ENCODE results near the gene ISLR. TPM values are rescaled to one million over a fixed set of nuclear protein-coding genes. Genes with fewer than 3 reads are reported as not detected.

The ISLR gene
- total RNA-seq, 1 experiment from 2014 or later = not detected

DNA sequence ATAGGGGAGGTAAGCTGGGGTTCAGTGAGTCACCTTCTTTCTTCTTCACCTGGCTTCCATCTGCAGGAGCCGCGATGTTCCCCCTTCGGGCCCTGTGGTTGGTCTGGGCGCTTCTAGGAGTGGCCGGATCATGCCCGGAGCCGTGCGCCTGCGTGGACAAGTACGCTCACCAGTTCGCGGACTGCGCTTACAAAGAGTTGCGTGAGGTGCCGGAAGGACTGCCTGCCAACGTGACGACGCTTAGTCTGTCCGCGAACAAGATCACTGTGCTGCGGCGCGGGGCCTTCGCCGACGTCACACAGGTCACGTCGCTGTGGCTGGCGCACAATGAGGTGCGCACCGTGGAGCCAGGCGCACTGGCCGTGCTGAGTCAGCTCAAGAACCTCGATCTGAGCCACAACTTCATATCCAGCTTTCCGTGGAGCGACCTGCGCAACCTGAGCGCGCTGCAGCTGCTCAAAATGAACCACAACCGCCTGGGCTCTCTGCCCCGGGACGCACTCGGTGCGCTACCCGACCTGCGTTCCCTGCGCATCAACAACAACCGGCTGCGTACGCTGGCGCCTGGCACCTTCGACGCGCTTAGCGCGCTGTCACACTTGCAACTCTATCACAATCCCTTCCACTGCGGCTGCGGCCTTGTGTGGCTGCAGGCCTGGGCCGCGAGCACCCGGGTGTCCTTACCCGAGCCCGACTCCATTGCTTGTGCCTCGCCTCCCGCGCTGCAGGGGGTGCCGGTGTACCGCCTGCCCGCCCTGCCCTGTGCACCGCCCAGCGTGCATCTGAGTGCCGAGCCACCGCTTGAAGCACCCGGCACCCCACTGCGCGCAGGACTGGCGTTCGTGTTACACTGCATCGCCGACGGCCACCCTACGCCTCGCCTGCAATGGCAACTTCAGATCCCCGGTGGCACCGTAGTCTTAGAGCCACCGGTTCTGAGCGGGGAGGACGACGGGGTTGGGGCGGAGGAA lies 40.5 kb upstream of the ISLR start:
- no peak for DNase-seq (ENCODE audit: low read depth in 1 of 2, low spot score in 2 of 2)
- H3K27me3 ChIP-seq (replicated peaks) = peaks cover 70% of the 10 kb centered on the region
- H3K4me1 ChIP-seq (replicated peaks) = peaks cover 18% of the 10 kb centered on the region
- H3K36me3 ChIP-seq = 0 out of 2 replicates have a peak, but pooled peaks cover 3% of the 10 kb centered on the region
- peaks cover 19% of the 10 kb centered on the region for H3K9me3 ChIP-seq (replicated peaks)
- H3K4me3 ChIP-seq = no peak overlapping the region
- no peak overlapping the region for H3K27ac ChIP-seq

DNA sequence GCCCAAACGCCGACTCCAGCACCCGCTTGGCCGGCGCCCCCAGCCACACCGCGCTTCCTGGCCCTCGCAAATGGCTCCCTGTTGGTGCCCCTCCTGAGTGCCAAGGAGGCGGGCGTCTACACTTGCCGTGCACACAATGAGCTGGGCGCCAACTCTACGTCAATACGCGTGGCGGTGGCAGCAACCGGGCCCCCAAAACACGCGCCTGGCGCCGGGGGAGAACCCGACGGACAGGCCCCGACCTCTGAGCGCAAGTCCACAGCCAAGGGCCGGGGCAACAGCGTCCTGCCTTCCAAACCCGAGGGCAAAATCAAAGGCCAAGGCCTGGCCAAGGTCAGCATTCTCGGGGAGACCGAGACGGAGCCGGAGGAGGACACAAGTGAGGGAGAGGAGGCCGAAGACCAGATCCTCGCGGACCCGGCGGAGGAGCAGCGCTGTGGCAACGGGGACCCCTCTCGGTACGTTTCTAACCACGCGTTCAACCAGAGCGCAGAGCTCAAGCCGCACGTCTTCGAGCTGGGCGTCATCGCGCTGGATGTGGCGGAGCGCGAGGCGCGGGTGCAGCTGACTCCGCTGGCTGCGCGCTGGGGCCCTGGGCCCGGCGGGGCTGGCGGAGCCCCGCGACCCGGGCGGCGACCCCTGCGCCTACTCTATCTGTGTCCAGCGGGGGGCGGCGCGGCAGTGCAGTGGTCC lies 39.7 kb upstream of the ISLR start:
- Histone ChIP-seq H3K9me3 (replicated peaks) (peaks cover 19% of the 10 kb centered on the region), H3K4me1 (replicated peaks) (peaks cover 14% of the 10 kb centered on the region), H3K27me3 (replicated peaks) (peaks cover 61% of the 10 kb centered on the region), H3K27ac (no peak overlapping the region), H3K4me3 (no peak overlapping the region), H3K36me3 (0 out of 2 replicates have a peak, but pooled peaks cover 3% of the 10 kb centered on the region)
- no peak for DNase-seq (ENCODE audit: low read depth in 1 of 2, low spot score in 2 of 2)

DNA sequence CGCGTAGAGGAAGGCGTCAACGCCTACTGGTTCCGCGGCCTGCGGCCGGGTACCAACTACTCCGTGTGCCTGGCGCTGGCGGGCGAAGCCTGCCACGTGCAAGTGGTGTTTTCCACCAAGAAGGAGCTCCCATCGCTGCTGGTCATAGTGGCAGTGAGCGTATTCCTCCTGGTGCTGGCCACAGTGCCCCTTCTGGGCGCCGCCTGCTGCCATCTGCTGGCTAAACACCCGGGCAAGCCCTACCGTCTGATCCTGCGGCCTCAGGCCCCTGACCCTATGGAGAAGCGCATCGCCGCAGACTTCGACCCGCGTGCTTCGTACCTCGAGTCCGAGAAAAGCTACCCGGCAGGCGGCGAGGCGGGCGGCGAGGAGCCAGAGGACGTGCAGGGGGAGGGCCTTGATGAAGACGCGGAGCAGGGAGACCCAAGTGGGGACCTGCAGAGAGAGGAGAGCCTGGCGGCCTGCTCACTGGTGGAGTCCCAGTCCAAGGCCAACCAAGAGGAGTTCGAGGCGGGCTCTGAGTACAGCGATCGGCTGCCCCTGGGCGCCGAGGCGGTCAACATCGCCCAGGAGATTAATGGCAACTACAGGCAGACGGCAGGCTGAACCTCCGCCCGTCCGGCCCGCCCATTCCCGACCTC lies 39.0 kb upstream of the ISLR start:
- 0 out of 2 replicates have a peak, but pooled peaks cover 3% of the 10 kb centered on the region for H3K36me3 ChIP-seq
- no peak overlapping the region for H3K4me3 ChIP-seq
- H3K4me1 ChIP-seq (replicated peaks) = peaks cover 14% of the 10 kb centered on the region
- peaks cover 55% of the 10 kb centered on the region for H3K27me3 ChIP-seq (replicated peaks)
- no peak overlapping the region for H3K27ac ChIP-seq
- peak in 1 of 2 experiments; percentile 33 for DNase-seq (ENCODE audit: low read depth in 1 of 2, low spot score in 2 of 2)
- peaks cover 19% of the 10 kb centered on the region for H3K9me3 ChIP-seq (replicated peaks)

DNA sequence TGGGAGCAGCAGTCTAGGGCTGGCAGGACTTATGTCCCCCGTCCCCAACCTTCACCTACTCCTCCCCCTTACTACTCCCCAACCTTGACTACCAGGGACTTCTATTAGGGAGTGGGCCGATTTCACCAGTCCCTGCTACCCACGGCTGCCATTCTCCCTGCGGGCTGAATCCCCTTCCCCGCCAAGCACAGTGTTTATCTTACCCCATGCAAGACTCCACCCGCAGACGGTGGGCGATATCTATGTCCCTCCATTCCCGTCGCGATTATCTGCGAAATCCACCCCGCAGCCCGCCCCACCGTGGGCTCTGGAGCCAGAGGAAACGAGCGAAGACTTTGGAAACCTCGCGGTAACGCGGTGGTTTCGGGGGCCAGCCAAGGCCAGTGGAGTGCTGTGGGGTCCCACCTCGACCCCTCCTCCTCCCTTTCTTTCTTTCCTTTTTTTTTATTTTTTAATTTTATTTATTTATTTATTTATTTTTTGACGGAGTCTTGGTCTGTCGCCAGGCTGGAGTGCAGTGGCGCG lies 38.4 kb upstream of the ISLR start:
- H3K27me3 ChIP-seq (replicated peaks) = peaks cover 50% of the 10 kb centered on the region
- H3K4me3 ChIP-seq = no peak overlapping the region
- no peak for DNase-seq (ENCODE audit: low read depth in 1 of 2, low spot score in 2 of 2)
- H3K9me3 ChIP-seq (replicated peaks) = peaks cover 19% of the 10 kb centered on the region
- H3K4me1 ChIP-seq (replicated peaks) = peaks cover 14% of the 10 kb centered on the region
- no peak overlapping the region for H3K27ac ChIP-seq
- 0 out of 2 replicates have a peak, but pooled peaks cover 3% of the 10 kb centered on the region for H3K36me3 ChIP-seq

DNA sequence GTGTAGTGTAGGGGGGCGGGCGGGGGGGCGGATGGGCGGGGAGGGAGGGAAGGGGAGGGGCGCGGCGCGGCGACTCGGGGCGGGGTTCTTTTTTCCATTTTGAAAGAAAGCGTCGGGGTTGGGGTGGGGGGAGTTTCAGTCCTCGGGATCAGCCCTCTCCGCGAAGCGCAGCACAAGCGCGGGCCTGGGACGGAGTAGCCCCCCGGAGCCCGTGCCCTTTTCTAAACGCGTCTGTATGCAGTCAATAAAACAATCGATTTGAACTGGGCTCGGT lies 37.0 kb upstream of the ISLR start:
- 0 out of 2 replicates have a peak, but pooled peaks cover 3% of the 10 kb centered on the region for H3K36me3 ChIP-seq
- peaks cover 42% of the 10 kb centered on the region for H3K27me3 ChIP-seq (replicated peaks)
- peaks cover 14% of the 10 kb centered on the region for H3K4me1 ChIP-seq (replicated peaks)
- peak overlapping the region; percentile 20 for H3K4me3 ChIP-seq
- peaks cover 19% of the 10 kb centered on the region for H3K9me3 ChIP-seq (replicated peaks)
- no peak overlapping the region for H3K27ac ChIP-seq
- DNase-seq (ENCODE audit: low read depth in 1 of 2, low spot score in 2 of 2) = no peak

DNA sequence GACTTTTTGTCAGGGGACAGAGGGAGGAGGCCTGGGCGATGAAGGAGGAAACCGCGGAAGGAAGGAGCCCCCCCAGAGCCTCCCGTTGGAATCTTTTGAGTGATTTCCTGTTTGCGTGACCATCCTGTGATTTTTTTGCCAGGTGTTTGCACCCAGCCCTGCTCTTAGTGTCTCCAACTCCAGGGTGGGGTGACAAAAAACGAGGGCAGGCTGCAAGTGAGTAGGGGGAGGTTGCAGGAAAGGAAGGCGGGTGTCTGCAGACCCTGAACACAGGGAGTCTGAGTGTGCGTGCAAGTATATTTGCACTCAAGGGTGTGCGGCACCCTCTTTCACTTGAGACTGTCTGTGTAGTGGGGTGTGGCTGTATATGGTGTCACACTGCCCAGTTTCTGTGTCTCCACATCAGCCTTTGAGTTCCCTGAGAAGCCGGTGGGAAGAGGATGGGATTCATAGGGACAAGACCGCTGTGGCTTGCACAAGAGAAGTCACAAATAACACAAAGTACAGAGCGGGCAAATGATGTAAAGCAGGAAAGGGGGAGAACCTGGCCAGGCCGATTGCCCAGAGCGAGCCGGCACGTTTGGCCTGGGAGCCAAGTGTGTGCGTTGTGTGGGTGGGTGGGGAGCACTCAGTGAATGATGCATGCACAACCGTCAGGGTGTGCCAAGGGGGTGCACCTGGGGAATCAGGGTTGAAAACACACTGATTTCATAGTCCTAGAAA lies 36.5 kb upstream of the ISLR start:
- Histone ChIP-seq H3K4me1 (replicated peaks) (peaks cover 14% of the 10 kb centered on the region), H3K36me3 (0 out of 2 replicates have a peak, but pooled peaks cover 3% of the 10 kb centered on the region), H3K4me3 (peak overlapping the region; percentile 20), H3K27ac (no peak overlapping the region), H3K27me3 (replicated peaks) (peaks cover 38% of the 10 kb centered on the region), H3K9me3 (replicated peaks) (peaks cover 19% of the 10 kb centered on the region)
- no peak for DNase-seq (ENCODE audit: low read depth in 1 of 2, low spot score in 2 of 2)

DNA sequence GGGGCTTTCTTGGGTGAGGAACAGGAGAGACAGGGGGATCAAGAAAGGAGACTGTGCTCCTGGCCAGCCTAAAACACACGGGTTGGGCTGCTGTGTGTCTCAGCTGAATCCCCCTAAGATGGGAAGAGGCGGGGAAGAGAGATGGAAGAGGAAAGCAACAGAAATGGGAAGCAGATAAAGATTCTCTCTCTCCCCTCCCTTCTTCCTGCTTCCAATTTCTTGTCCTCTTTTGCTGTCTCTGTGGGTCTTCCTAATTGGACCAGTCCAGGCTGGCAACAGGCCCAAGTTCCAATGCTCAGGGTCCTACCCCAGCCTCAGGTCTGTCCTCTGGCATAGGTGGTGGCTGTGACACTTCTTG lies 36.0 kb upstream of the ISLR start:
- Histone ChIP-seq H3K4me1 (replicated peaks) (peaks cover 14% of the 10 kb centered on the region), H3K9me3 (replicated peaks) (peaks cover 19% of the 10 kb centered on the region), H3K4me3 (no peak overlapping the region), H3K27me3 (replicated peaks) (peaks cover 32% of the 10 kb centered on the region), H3K27ac (no peak overlapping the region), H3K36me3 (0 out of 2 replicates have a peak, but pooled peaks cover 3% of the 10 kb centered on the region)
- no peak for DNase-seq (ENCODE audit: low read depth in 1 of 2, low spot score in 2 of 2)

DNA sequence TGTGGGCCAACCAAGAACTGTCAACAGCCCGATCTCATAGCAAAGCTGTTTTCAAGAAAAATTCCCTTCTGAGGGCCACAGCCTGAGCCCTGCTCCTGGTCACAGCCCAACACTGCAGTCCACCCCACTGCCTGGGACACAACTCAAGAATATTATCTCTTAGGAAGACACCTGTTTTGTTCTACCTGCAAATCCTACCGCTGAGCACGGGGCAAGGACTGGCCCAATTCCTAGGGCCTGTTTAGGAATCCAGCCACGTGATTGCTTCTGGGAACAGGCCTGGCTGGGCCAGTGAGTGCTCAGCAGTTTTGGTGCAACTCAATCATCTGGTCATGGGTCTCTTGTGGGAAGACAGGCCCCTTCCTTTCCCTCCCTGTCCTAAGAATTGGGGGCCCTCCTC lies 34.9 kb upstream of the ISLR start:
- Histone ChIP-seq H3K4me3 (no peak overlapping the region), H3K27ac (no peak overlapping the region), H3K9me3 (replicated peaks) (peaks cover 9% of the 10 kb centered on the region), H3K4me1 (replicated peaks) (peaks cover 14% of the 10 kb centered on the region), H3K27me3 (replicated peaks) (peaks cover 21% of the 10 kb centered on the region), H3K36me3 (0 out of 2 replicates have a peak, but pooled peaks cover 3% of the 10 kb centered on the region)
- no peak for DNase-seq (ENCODE audit: low read depth in 1 of 2, low spot score in 2 of 2)

DNA sequence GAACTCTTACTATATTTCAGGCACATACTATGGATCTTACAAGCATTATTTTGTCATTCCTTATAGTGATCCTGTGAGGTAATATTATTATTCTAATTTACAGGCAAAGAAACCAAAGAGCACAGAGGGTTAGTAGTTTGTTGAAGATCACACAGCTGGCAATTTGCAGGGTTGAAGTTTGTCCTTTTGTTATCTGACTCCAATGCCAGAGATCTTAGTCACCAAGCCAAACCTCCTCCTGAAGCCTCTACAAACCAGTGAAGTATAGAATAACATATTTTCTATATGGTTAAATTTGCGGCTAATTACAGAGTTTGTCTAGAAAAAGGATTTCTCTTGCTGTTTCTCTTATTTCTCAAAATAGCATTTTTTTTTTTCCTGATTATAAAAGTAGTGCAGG lies 31.9 kb upstream of the ISLR start:
- no peak overlapping the region for H3K4me3 ChIP-seq
- peaks cover 7% of the 10 kb centered on the region; the same call in 1 of the 2 replicates for H3K27me3 ChIP-seq (replicated peaks)
- H3K9me3 ChIP-seq (replicated peaks) = no peaks in the 10 kb centered on the region
- no peak overlapping the region for H3K27ac ChIP-seq
- H3K4me1 ChIP-seq (replicated peaks) = peaks cover 4% of the 10 kb centered on the region; the same call in 1 of the 2 replicates
- DNase-seq (ENCODE audit: low read depth in 1 of 2, low spot score in 2 of 2) = no peak
- H3K36me3 ChIP-seq = no peaks in the 10 kb centered on the region

DNA sequence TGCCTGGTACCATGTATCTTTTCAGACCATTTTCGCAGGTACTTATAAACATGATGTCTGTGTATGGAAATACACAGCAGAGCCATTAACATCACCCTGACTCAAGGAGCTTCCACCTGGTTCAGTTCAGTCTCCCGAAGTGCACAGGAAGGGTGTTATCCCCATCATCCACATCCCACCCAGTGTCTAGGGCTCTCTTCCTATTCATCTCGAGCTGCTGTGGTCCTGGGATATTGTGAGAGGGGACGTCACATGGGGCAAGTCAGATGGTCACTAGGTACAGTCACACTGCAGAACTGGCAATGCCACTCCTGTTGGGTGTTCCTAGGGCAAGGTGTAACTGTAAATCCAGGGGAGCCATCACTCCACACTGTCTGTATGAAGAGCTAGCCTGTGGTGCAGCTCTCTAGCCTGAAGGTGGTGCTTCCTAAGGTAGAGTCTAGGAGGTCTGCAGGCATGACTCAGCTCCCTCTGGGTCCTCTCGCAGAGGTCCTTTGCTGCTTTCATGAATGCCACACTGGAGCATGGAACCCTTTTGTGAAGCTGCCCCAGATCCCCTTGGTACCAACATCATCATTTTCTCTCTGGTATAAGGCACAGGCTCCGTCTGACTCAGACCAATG lies 29.2 kb upstream of the ISLR start:
- no peak for DNase-seq (ENCODE audit: low read depth in 1 of 2, low spot score in 2 of 2)
- Histone ChIP-seq H3K36me3 (no peaks in the 10 kb centered on the region), H3K27ac (no peak overlapping the region), H3K4me3 (no peak overlapping the region), H3K4me1 (replicated peaks) (no peaks in the 10 kb centered on the region), H3K9me3 (replicated peaks) (no peaks in the 10 kb centered on the region), H3K27me3 (replicated peaks) (peaks cover 7% of the 10 kb centered on the region)

DNA sequence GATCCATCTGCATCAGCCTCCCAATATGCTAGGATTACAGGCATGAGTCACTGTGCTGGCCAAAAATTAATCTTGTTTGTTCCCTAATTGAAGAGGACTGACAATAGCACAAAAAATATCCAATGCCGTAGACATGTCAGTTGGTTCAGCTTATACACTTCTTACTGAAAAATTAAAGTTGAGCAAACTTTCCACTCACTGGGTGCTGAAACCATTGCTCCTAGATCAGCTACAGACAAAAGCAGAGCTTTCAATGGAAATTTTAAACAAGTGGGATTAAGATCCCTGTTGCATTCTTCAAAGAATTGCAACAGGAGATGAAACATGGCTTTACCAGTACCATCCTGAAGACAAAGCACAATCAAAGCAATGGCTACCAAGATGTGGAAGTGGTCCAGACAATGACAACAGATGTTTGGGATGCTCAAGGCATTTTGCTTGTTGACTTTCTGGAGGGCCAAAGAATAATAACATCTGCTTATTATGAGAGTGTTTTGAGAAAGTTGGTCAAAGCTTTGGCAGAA lies 27.2 kb upstream of the ISLR start:
- no peaks in the 10 kb centered on the region for H3K4me1 ChIP-seq (replicated peaks)
- H3K36me3 ChIP-seq = no peaks in the 10 kb centered on the region
- no peak overlapping the region for H3K4me3 ChIP-seq
- H3K9me3 ChIP-seq (replicated peaks) = no peaks in the 10 kb centered on the region
- H3K27me3 ChIP-seq (replicated peaks) = peaks cover 2% of the 10 kb centered on the region
- no peak overlapping the region for H3K27ac ChIP-seq
- DNase-seq (ENCODE audit: low read depth in 1 of 2, low spot score in 2 of 2) = no peak

DNA sequence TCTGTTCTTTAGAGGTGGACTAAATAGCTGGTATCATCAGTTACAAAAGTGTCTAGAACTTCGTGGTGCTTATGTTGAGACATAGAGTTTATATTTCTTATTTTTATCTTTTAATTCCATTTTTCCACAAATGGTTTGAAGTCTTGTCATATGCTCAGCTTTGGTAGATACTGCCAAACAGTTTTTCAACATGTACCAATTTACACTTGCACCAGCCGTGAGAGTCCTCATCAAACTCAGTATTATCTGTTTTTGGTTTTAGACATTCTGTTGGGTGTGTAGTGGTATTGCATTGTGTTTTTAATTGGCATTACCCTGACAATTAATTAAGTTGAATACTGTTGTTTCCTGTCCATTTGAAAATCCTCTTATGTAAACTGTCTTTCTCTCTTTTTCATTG lies 26.5 kb upstream of the ISLR start:
- no peak for DNase-seq (ENCODE audit: low read depth in 1 of 2, low spot score in 2 of 2)

More for the DNA sequence above, 26.5 kb upstream of the ISLR start:
- H3K27ac ChIP-seq = no peak overlapping the region
- H3K27me3 ChIP-seq (replicated peaks) = no peaks in the 10 kb centered on the region; the same call in none of the 2 replicates
- no peaks in the 10 kb centered on the region for H3K4me1 ChIP-seq (replicated peaks)
- H3K9me3 ChIP-seq (replicated peaks) = no peaks in the 10 kb centered on the region
- H3K4me3 ChIP-seq = no peak overlapping the region
- no peaks in the 10 kb centered on the region for H3K36me3 ChIP-seq
